ENCODE data around the gene PSMB7. TPM values are rescaled to one million over a fixed set of nuclear protein-coding genes. Genes with fewer than 3 reads are reported as not detected.

PSMB7 gene
- total RNA-seq, 2 experiments from 2014 or later = 69.3 to 71.7 TPM

GRCh38 chr9:124453586-124454191, 38.4 kb upstream of the PSMB7 start:
- H3K4me3 Mint-ChIP-seq = no peak overlapping the region
- TF ChIP-seq, protein P1, sequence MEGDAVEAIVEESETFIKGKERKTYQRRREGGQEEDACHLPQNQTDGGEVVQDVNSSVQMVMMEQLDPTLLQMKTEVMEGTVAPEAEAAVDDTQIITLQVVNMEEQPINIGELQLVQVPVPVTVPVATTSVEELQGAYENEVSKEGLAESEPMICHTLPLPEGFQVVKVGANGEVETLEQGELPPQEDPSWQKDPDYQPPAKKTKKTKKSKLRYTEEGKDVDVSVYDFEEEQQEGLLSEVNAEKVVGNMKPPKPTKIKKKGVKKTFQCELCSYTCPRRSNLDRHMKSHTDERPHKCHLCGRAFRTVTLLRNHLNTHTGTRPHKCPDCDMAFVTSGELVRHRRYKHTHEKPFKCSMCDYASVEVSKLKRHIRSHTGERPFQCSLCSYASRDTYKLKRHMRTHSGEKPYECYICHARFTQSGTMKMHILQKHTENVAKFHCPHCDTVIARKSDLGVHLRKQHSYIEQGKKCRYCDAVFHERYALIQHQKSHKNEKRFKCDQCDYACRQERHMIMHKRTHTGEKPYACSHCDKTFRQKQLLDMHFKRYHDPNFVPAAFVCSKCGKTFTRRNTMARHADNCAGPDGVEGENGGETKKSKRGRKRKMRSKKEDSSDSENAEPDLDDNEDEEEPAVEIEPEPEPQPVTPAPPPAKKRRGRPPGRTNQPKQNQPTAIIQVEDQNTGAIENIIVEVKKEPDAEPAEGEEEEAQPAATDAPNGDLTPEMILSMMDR (IDR thresholded peaks at IDR 0.05) = no peak
- POLR2A ChIA-PET = no interaction called here
- H3K4me1 ChIP-seq (ENCODE audit: insufficient read depth, low read length) = peaks cover 4% of the 10 kb centered on the region
- no peaks in the 10 kb centered on the region for H3K4me1 Mint-ChIP-seq (ENCODE audit: low read depth)
- no peaks in the 10 kb centered on the region for H3K9me3 Mint-ChIP-seq
- H3K36me3 Mint-ChIP-seq (ENCODE audit: low read depth) = no peaks in the 10 kb centered on the region
- CTCF ChIA-PET = no interaction called here
- DNase-seq = no peak
- no peak for ATAC-seq (ENCODE audit: poor library complexity)
- H3K9me3 ChIP-seq (ENCODE audit: control insufficient read depth in 1 of 2, insufficient read depth in 1 of 2, low read length in 2 of 2) = no peaks in the 10 kb centered on the region
- no peak overlapping the region for H3K4me3 ChIP-seq (ENCODE audit: low read length)
- H3K36me3 ChIP-seq (ENCODE audit: insufficient read depth, low read length) = no peaks in the 10 kb centered on the region
- H3K27me3 Mint-ChIP-seq = peaks cover 39% of the 10 kb centered on the region
- intact Hi-C loops (cut with DNase I, micrococcal nuclease) = no loop called here
- H3K27ac ChIP-seq (ENCODE audit: low read depth in 1 of 2, low read length in 2 of 2) = no peak overlapping the region
- no peak overlapping the region for H3K27ac Mint-ChIP-seq
- peaks cover 25 to 38% of the 10 kb centered on the region in 2 experiments for H3K27me3 ChIP-seq (ENCODE audit: control insufficient read depth in 1 of 2, insufficient read depth in 2 of 2, low read length in 2 of 2)

GRCh38 chr9:124452841-124453585, 37.8 kb upstream of the PSMB7 start:
- POLR2A ChIA-PET = no interaction called here
- no peaks in the 10 kb centered on the region for H3K9me3 ChIP-seq (ENCODE audit: control insufficient read depth in 1 of 2, insufficient read depth in 1 of 2, low read length in 2 of 2)
- H3K27ac Mint-ChIP-seq = no peak overlapping the region
- H3K4me1 ChIP-seq (ENCODE audit: insufficient read depth, low read length) = peaks cover 4% of the 10 kb centered on the region
- peaks cover 45% of the 10 kb centered on the region for H3K27me3 Mint-ChIP-seq
- no peak overlapping the region for H3K4me3 ChIP-seq (ENCODE audit: low read length)
- H3K9me3 Mint-ChIP-seq = no peaks in the 10 kb centered on the region
- no peak overlapping the region for H3K27ac ChIP-seq (ENCODE audit: low read depth in 1 of 2, low read length in 2 of 2)
- H3K36me3 Mint-ChIP-seq (ENCODE audit: low read depth) = no peaks in the 10 kb centered on the region
- H3K4me1 Mint-ChIP-seq (ENCODE audit: low read depth) = no peaks in the 10 kb centered on the region
- TF ChIP-seq, protein P1 (IDR thresholded peaks at IDR 0.05) = no peak
- no peaks in the 10 kb centered on the region for H3K36me3 ChIP-seq (ENCODE audit: insufficient read depth, low read length)
- H3K27me3 ChIP-seq (ENCODE audit: control insufficient read depth in 1 of 2, insufficient read depth in 2 of 2, low read length in 2 of 2) = peaks cover 27 to 38% of the 10 kb centered on the region in 2 experiments
- CTCF ChIA-PET = no interaction called here
- DNase-seq (no peak), ATAC-seq (ENCODE audit: poor library complexity) (no peak)
- intact Hi-C loops (cut with DNase I, micrococcal nuclease) = no loop called here
- H3K4me3 Mint-ChIP-seq = no peak overlapping the region

DNA sequence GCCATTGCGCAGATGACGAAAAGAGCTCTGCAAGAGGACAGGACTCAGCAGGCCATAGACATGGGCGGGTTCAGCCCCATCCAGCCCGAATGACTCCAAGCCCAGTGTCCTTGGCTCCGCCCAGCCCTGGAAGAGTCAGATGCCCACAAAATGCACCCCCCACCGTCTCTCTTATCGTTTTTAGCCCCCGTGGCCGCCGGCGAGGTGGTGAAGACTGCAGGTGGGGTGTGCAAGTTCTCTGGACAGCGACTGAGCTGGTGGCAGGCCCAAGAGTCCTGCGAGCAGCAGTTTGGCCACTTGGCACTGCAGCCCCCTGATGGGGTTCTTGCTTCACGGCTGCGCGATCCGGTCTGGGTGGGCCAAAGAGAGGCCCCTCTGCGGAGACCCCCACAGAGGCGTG, 37.1 kb upstream of the PSMB7 start:
- no peak overlapping the region for H3K4me3 ChIP-seq (ENCODE audit: low read length)
- DNase-seq (peak in 1 of 14 experiments; percentile 4), ATAC-seq (ENCODE audit: poor library complexity) (no peak)
- POLR2A ChIA-PET = no interaction called here
- Mint-ChIP-seq H3K9me3 (no peaks in the 10 kb centered on the region), H3K36me3 (ENCODE audit: low read depth) (no peaks in the 10 kb centered on the region), H3K4me1 (ENCODE audit: low read depth) (no peaks in the 10 kb centered on the region), H3K4me3 (no peak overlapping the region), H3K27me3 (peaks cover 46% of the 10 kb centered on the region), H3K27ac (no peak overlapping the region)
- intact Hi-C loops (cut with DNase I, micrococcal nuclease) = no loop called here
- TF ChIP-seq, protein P1 (IDR thresholded peaks at IDR 0.05) = no peak
- H3K4me1 ChIP-seq (ENCODE audit: insufficient read depth, low read length) = peaks cover 4% of the 10 kb centered on the region
- no peaks in the 10 kb centered on the region for H3K9me3 ChIP-seq (ENCODE audit: control insufficient read depth in 1 of 2, insufficient read depth in 1 of 2, low read length in 2 of 2)
- CTCF ChIA-PET = no interaction called here
- peaks cover 27 to 38% of the 10 kb centered on the region in 2 experiments for H3K27me3 ChIP-seq (ENCODE audit: control insufficient read depth in 1 of 2, insufficient read depth in 2 of 2, low read length in 2 of 2)
- no peak overlapping the region for H3K27ac ChIP-seq (ENCODE audit: low read depth in 1 of 2, low read length in 2 of 2)
- H3K36me3 ChIP-seq (ENCODE audit: insufficient read depth, low read length) = no peaks in the 10 kb centered on the region

Measured in CD4-positive, alpha-beta T cell (primary cell).